PC-3 (cell line): ENCODE measurements around the gene KLF1. TPM values are rescaled to one million over a fixed set of nuclear protein-coding genes. Genes with fewer than 3 reads are reported as not detected.
A peak's percentile ranks its signal among the peaks of the same experiment; 100 is the strongest.

Experiments
- ATAC-seq: fragments of 200-7000 bp; cut with Tn5 transposase; 2 replicates; pipeline ENCODE4 v1.9.1; 2020; ENCODE audit warnings: mild to moderate bottlenecking, moderate library complexity
- BruUV-seq: library from RNA; stranded (reverse); fragments of 400-500 nt; replicated peaks from 2 replicates; lab custom pipeline; 2021; lab: Mats Ljungman, UMichigan
- CTCF ChIA-PET: fragments of 300-600 bp; sonication (Branson Sonifier 250); formaldehyde crosslinking; loops from one replicate; lab custom pipeline; 2022; ENCODE audit warnings: antibody characterized with exemption; lab: Charles Lee
- POLR2A ChIA-PET: fragments of 300-600 bp; sonication (Branson Sonifier 250); formaldehyde crosslinking; loops from one replicate; lab custom pipeline; 2022; ENCODE audit warnings: antibody characterized with exemption; ENCODE audit not compliant: unreplicated experiment; lab: Charles Lee
- DNase-seq: peaks from one replicate; pipeline ENCODE4 v3.0.0-alpha.2; 2015
- H2AFZ ChIP-seq: fragments of 300-600 bp; sonication (generic); 2 replicates; pipeline ENCODE4 v1.6.0; 2016; ENCODE audit warnings: antibody characterized with exemption, low read length
- H3F3A ChIP-seq: fragments of 300-600 bp; sonication (generic); one replicate; pipeline ENCODE4 v1.6.0; 2017; ENCODE audit warnings: antibody characterized with exemption, low read length, control low read depth, mild to moderate bottlenecking; ENCODE audit not compliant: unreplicated experiment
- H3K27ac ChIP-seq: fragments of 300-600 bp; sonication (generic); 2 replicates; pipeline ENCODE4 v1.5.1; 2016; ENCODE audit warnings: mild to moderate bottlenecking, low read length
- H3K27me3 ChIP-seq: fragments of 300-600 bp; sonication (generic); 2 replicates; pipeline ENCODE4 v1.6.1; 2016; ENCODE audit warnings: low read length, mixed read lengths
- H3K36me3 ChIP-seq: fragments of 300-600 bp; sonication (generic); 2 replicates; pipeline ENCODE4 v1.6.1; 2016; ENCODE audit warnings: low read depth, mixed run types, low read length, mixed read lengths
- H3K4me1 ChIP-seq: fragments of 300-600 bp; sonication (generic); 2 replicates; pipeline ENCODE4 v1.5.1; 2016; ENCODE audit warnings: low read length; ENCODE audit not compliant: insufficient read depth
- H3K4me2 ChIP-seq: fragments of 300-600 bp; sonication (generic); 2 replicates; pipeline ENCODE4 v1.6.0; 2016; ENCODE audit warnings: low read length
- H3K4me3 ChIP-seq: fragments of 300-600 bp; sonication (generic); 2 replicates; pipeline ENCODE4 v1.5.1; 2016; ENCODE audit warnings: mild to moderate bottlenecking, low read length, mixed read lengths
- H3K79me2 ChIP-seq: fragments of 300-600 bp; sonication (generic); 2 replicates; pipeline ENCODE4 v1.6.1; 2017; ENCODE audit warnings: low read length, mixed read lengths
- H3K9ac ChIP-seq: fragments of 300-600 bp; sonication (generic); 2 replicates; pipeline ENCODE4 v1.6.0; 2016; ENCODE audit warnings: mild to moderate bottlenecking, low read length
- H3K9me2 ChIP-seq: fragments of 300-600 bp; sonication (generic); replicated peaks from 2 replicates; pipeline ENCODE4 v1.6.1; 2016; ENCODE audit warnings: mixed run types, low read length, mixed read lengths
- H3K9me3 ChIP-seq: fragments of 300-600 bp; sonication (generic); 2 replicates; pipeline ENCODE4 v1.6.1; 2016; ENCODE audit warnings: low read length, mixed read lengths
- H4K20me1 ChIP-seq: fragments of 300-600 bp; sonication (generic); 2 replicates; pipeline ENCODE4 v1.6.1; 2016; ENCODE audit warnings: low read length, mixed read lengths
- CTCF ChIP-seq: fragments of 300-600 bp; sonication (generic); conservative IDR thresholded peaks from 2 replicates; pipeline ENCODE4 v1.5.1; 2017; ENCODE audit warnings: antibody characterized with exemption, low read depth, mild to moderate bottlenecking, low read length
- EZH2 ChIP-seq: fragments of 300-600 bp; sonication (generic); IDR thresholded peaks from one replicate; pipeline ENCODE4 v1.6.1; 2017; ENCODE audit warnings: antibody characterized with exemption, mild to moderate bottlenecking, low read length; ENCODE audit not compliant: unreplicated experiment
- EZH2phosphoT487 ChIP-seq: fragments of 300-600 bp; sonication (generic); IDR thresholded peaks from 2 replicates; pipeline ENCODE4 v1.6.1; 2018; ENCODE audit warnings: mild to moderate bottlenecking, antibody characterized with exemption, low read length, borderline replicate concordance
- intact Hi-C: fragments of 100-400 bp; cut with micrococcal nuclease; formaldehyde crosslinking; loops from 2 replicates; pipeline ENCODE4 v1.9.0; 2023
- total RNA-seq: library from RNA; depleted of rRNA; stranded (reverse); fragments of >200 nt; gene quantifications from 2 replicates; pipeline ENCODE4 v1.2.3, GENCODE V29; 2014

Gene KLF1
- total RNA-seq, 1 experiment from 2014 or later = not detected

- ATAC-seq = no peak
- H4K20me1 ChIP-seq = peaks cover 20% of the 10 kb centered on the region
- CTCF ChIA-PET = no interaction called here
Observed at GRCh38 chr19:12935071-12935470, 48.1 kb upstream of the KLF1 start.

GRCh38 chr19:12933287-12934072 lies 46.5 kb upstream of the KLF1 start, which contains the start of gene FARSA:
TSS of gene FARSA (minus strand) at chr19:12933711. CDS start at chr19:12933696, 15 bp downstream.
- Histone ChIP-seq H3K36me3 (peaks cover 28% of the 10 kb centered on the region), H2AFZ (peak within 1 kb of the TSS; percentile 98), H3K27ac (peak within 1 kb of the TSS; percentile 58), H4K20me1 (0 out of 2 replicates have a peak, but pooled peaks cover 4% of the 10 kb centered on the region), H3K79me2 (peaks cover 47% of the 10 kb centered on the region), H3K9me3 (no peaks in the 10 kb centered on the region), H3K27me3 (no peaks in the 10 kb centered on the region), H3K4me1 (peaks cover 23% of the 10 kb centered on the region), H3K9me2 (no peaks in the 10 kb centered on the region), H3K9ac (peak within 1 kb of the TSS; percentile 96), H3F3A (no peaks in the 10 kb centered on the region), H3K4me2 (peak within 1 kb of the TSS; percentile 84), H3K4me3 (peak within 1 kb of the TSS; percentile 96)
- TF ChIP-seq CTCF (no peak), EZH2 (no peak), EZH2phosphoT487 (no peak)
- peak; percentile 66 for ATAC-seq
- DNase-seq = peak; percentile 95
- intact Hi-C loops = no loop called here
- CTCF ChIA-PET = no interaction called here
- TSS peak; percentile 67 for BruUV-seq
- POLR2A ChIA-PET = interaction anchor here (0.5 to 0.6 kb wide), 2 partner anchors 143 to 216 kb away, joined by 3 to 13 read pairs; no protein-coding TSS in a partner anchor

More at GRCh38 chr19:12935071-12935470, 48.1 kb upstream of the KLF1 start:
- BruUV-seq = no TSS peak
- H3K27ac ChIP-seq = no peak overlapping the region
- intact Hi-C loops = no loop called here
- POLR2A ChIA-PET = no interaction called here
- H3K9me3 ChIP-seq = no peaks in the 10 kb centered on the region
- H3K4me2 ChIP-seq = no peak overlapping the region
- no peaks in the 10 kb centered on the region for H3K27me3 ChIP-seq
- H3K9me2 ChIP-seq = no peaks in the 10 kb centered on the region
- H3K4me3 ChIP-seq = no peak overlapping the region
- no peak overlapping the region for H2AFZ ChIP-seq
- H3F3A ChIP-seq = peaks cover 6% of the 10 kb centered on the region
- TF ChIP-seq EZH2 = no peak
- TF ChIP-seq CTCF = no peak
- TF ChIP-seq EZH2phosphoT487 = no peak
- H3K79me2 ChIP-seq = peaks cover 57% of the 10 kb centered on the region
- no peak overlapping the region for H3K9ac ChIP-seq
- peaks cover 28% of the 10 kb centered on the region for H3K4me1 ChIP-seq
- no peak for DNase-seq
- peaks cover 29% of the 10 kb centered on the region for H3K36me3 ChIP-seq
